ENCODE results near the gene OTULIN.

OTULIN gene

GRCh38 chr5:14668181-14668591, 3.7 kb downstream of the OTULIN start:
- DNase-seq (ENCODE audit: low read depth) = no peak

- no peak for DNase-seq (ENCODE audit: low read depth)
These were observed 4.9 kb downstream of the OTULIN start for GRCh38 chr5:14669415-14669814.

GRCh38 chr5:14669975-14670374, 5.5 kb downstream of the OTULIN start:
- no peak for DNase-seq (ENCODE audit: low read depth)

- DNase-seq (ENCODE audit: low read depth) = no peak
These were observed 6.9 kb downstream of the OTULIN start for GRCh38 chr5:14671414-14671813.

GRCh38 chr5:14672082-14672481, 7.6 kb downstream of the OTULIN start:
- no peak for DNase-seq (ENCODE audit: low read depth)

GRCh38 chr5:14672484-14673394, 8.2 kb downstream of the OTULIN start:
- no peak for DNase-seq (ENCODE audit: low read depth)

GRCh38 chr5:14673443-14673842, 8.9 kb downstream of the OTULIN start:
- DNase-seq (ENCODE audit: low read depth) = no peak

- DNase-seq (ENCODE audit: low read depth) = no peak
These were observed 10.7 kb downstream of the OTULIN start for GRCh38 chr5:14674983-14675854.

- DNase-seq (ENCODE audit: low read depth) = no peak
These were observed 11.4 kb downstream of the OTULIN start for GRCh38 chr5:14675865-14676300.

- DNase-seq (ENCODE audit: low read depth) = no peak
These were observed 11.8 kb downstream of the OTULIN start for GRCh38 chr5:14676320-14676719.

- no peak for DNase-seq (ENCODE audit: low read depth)
These were observed 14.3 kb downstream of the OTULIN start for GRCh38 chr5:14678773-14679334.

- DNase-seq (ENCODE audit: low read depth) = no peak
These were observed 15.1 kb downstream of the OTULIN start for GRCh38 chr5:14679595-14679994.

- DNase-seq (ENCODE audit: low read depth) = no peak
These were observed 16.8 kb downstream of the OTULIN start for GRCh38 chr5:14681236-14681752.

- no peak for DNase-seq (ENCODE audit: low read depth)
These were observed 19.5 kb downstream of the OTULIN start for GRCh38 chr5:14683906-14684455.

GRCh38 chr5:14684757-14685156, 20.2 kb downstream of the OTULIN start:
- no peak for DNase-seq (ENCODE audit: low read depth)

GRCh38 chr5:14685757-14686156, 21.2 kb downstream of the OTULIN start:
- peak; percentile 25 for DNase-seq (ENCODE audit: low read depth)

GRCh38 chr5:14686517-14686916, 22.0 kb downstream of the OTULIN start:
- DNase-seq (ENCODE audit: low read depth) = no peak

GRCh38 chr5:14687023-14687665, 22.6 kb downstream of the OTULIN start:
- no peak for DNase-seq (ENCODE audit: low read depth)

- no peak for DNase-seq (ENCODE audit: low read depth)
These were observed 28.6 kb downstream of the OTULIN start for GRCh38 chr5:14693070-14693469.

- no peak for DNase-seq (ENCODE audit: low read depth)
These were observed 30.6 kb downstream of the OTULIN start for GRCh38 chr5:14695152-14695551.

- no peak for DNase-seq (ENCODE audit: low read depth)
These were observed 31.5 kb downstream of the OTULIN start for GRCh38 chr5:14696057-14696456.
